ENCODE data around the gene ZNF335.
"Not testable (repeated sequence)": the region's sequence is repeated elsewhere in the genome, so short reads cannot be mapped to it uniquely, and the experiment has no call there.

ZNF335 gene

GRCh38 chr20:45962031-45962755 is 9.8 kb downstream of the ZNF335 start:
- TF ChIP-seq CTCF (conservative IDR thresholded peaks at IDR 0.05; ENCODE audit: low read depth), result no peak
- ChIA-PET POLR2A (ENCODE audit: low non-redundant PET) (interaction anchor here (0.9 to 1.3 kb wide), 2 partner anchors 16 to 29 kb away, joined by 3 to 5 read pairs; no protein-coding TSS in a partner anchor), CTCF (interaction anchor here (0.6 to 2.5 kb wide), 10 partner anchors 8 to 167 kb away, joined by 3 to 21 read pairs (median 4); partner anchors contain the start of gene PCIF1)
- DNase-seq (ENCODE audit: low spot score), result no peak
- 0 out of 2 replicates have a peak overlapping the region, but pooled peaks have one; percentile 2 for H3K27ac ChIP-seq

GRCh38 chr20:45959956-45960630 is 11.9 kb downstream of the ZNF335 start:
- POLR2A ChIA-PET (ENCODE audit: low non-redundant PET), result no interaction called here
- no peak for TF ChIP-seq CTCF (conservative IDR thresholded peaks at IDR 0.05; ENCODE audit: low read depth)
- H3K27ac ChIP-seq, result peak overlapping the region; percentile 18
- CTCF ChIA-PET, result interaction anchor here (0.8 to 2.5 kb wide), 3 partner anchors 10 to 54 kb away, joined by 3 to 15 read pairs (median 9); no protein-coding TSS in a partner anchor
- no peak for DNase-seq (ENCODE audit: low spot score)

- TF ChIP-seq CTCF (conservative IDR thresholded peaks at IDR 0.05; ENCODE audit: low read depth), result no peak
- H3K27ac ChIP-seq, result peak overlapping the region; percentile 18
- CTCF ChIA-PET, result interaction anchor here (0.8 to 2.3 kb wide), 2 partner anchors 10 to 15 kb away, joined by 3 to 14 read pairs; no protein-coding TSS in a partner anchor
- DNase-seq (ENCODE audit: low spot score), result no peak
- POLR2A ChIA-PET (ENCODE audit: low non-redundant PET), result interaction anchor here (0.5 to 0.7 kb wide), 2 partner anchors 11 to 12 kb away, joined by 3 to 12 read pairs; no protein-coding TSS in a partner anchor
These were observed 12.9 kb downstream of the ZNF335 start for GRCh38 chr20:45959126-45959525.

- TF ChIP-seq CTCF (conservative IDR thresholded peaks at IDR 0.05; ENCODE audit: low read depth), result no peak
- ChIA-PET POLR2A (ENCODE audit: low non-redundant PET) (no interaction called here), CTCF (interaction anchor here (0.6 to 2.3 kb wide), 4 partner anchors 11 to 493 kb away, joined by 3 to 14 read pairs (median 3); no protein-coding TSS in a partner anchor)
- no peak overlapping the region for H3K27ac ChIP-seq
- DNase-seq (ENCODE audit: low spot score), result no peak
These were observed 13.4 kb downstream of the ZNF335 start for GRCh38 chr20:45958593-45958992.

- no peak for TF ChIP-seq CTCF (conservative IDR thresholded peaks at IDR 0.05; ENCODE audit: low read depth)
- no peak for DNase-seq (ENCODE audit: low spot score)
- H3K27ac ChIP-seq, result peak overlapping the region; percentile 36
- POLR2A ChIA-PET (ENCODE audit: low non-redundant PET), result interaction anchor here (0.6 kb wide), 1 partner anchor 14 kb away, joined by 3 read pairs; no protein-coding TSS in a partner anchor
- CTCF ChIA-PET, result interaction anchor here (0.5 to 2.3 kb wide), 3 partner anchors 12 to 445 kb away, joined by 3 to 14 read pairs (median 5); partner anchors contain the start of gene ZNF335
These were observed 14.7 kb downstream of the ZNF335 start for GRCh38 chr20:45957021-45957941.

GRCh38 chr20:45956326-45956725 is 15.7 kb downstream of the ZNF335 start:
- CTCF ChIA-PET; POLR2A ChIA-PET (ENCODE audit: low non-redundant PET); DNase-seq (ENCODE audit: low spot score); H3K27ac ChIP-seq: not testable (repeated sequence)
